Tibial nerve (tissue), 4 donors: ENCODE results near the gene OR51B5.

ENCODE experiments used
- CTCF ChIP-seq, 5 experiments: fragments of 200-600 bp in 3 of 5; fragments of 450-650 bp in 2 of 5; sonication (generic) in 3 of 5; IDR thresholded peaks; one replicate each; pipeline ENCODE4 v1.5.1; 2016 to 2019; ENCODE audit warnings: antibody characterized with exemption in 5 of 5, mild to moderate bottlenecking in 3 of 5, moderate library complexity in 2 of 5
- EP300 ChIP-seq, 2 donors: sonication (generic); formaldehyde crosslinking; IDR thresholded peaks; one replicate each; pipeline ENCODE4 v1.6.1; 2017; ENCODE audit warnings: antibody characterized with exemption in 2 of 2, mild to moderate bottlenecking in 1 of 2
- POLR2A ChIP-seq, 2 donors: fragments of 450-650 bp; IDR thresholded peaks; one replicate each; pipeline ENCODE4 v1.6.1; 2017; ENCODE audit warnings: antibody characterized with exemption in 2 of 2, mild to moderate bottlenecking in 2 of 2, moderate library complexity in 2 of 2

- no peak for TF ChIP-seq CTCF (IDR thresholded peaks at IDR 0.05)
- TF ChIP-seq EP300 (IDR thresholded peaks at IDR 0.05), result no peak
- no peak for TF ChIP-seq POLR2A (IDR thresholded peaks at IDR 0.05)
Observed at GRCh38 chr11:5364214-5364613, 20.9 kb upstream of the OR51B5 start.
